ENCODE results near the gene GRM4. TPM values are rescaled to one million over a fixed set of nuclear protein-coding genes. Genes with fewer than 3 reads are reported as not detected.

Gene GRM4
- total and polyA plus RNA-seq, 9 donors, result 1.1 to 4.8 (median 1.9) TPM

DNA sequence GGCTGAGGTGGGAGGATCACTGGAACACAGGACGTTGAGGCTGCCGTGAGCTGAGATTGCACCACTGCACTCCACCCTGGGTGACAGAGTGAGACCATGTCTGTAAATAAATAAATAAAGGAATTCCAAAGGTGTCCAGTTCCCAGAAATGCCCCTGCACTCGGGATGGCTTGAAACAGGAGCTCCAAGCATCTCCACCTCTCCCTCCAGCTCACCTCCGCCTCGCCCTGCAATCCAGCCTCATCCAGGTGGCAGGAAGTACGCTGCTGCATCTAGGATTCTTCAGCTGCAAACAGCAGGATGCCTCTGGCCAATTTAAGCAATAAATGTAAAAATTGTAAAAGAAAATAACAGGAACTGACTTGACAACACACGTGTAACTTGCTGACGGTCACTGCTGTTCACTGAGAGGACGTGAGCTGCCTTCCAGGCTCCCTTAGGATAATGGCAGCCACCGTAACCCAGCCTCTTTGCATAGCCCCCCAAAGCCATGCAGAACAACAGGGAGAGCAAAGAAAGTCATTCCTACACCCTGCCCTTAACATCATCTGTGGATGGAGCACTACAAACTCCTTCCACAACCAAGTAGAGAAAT lies 11.4 kb upstream of the GRM4 start:
- H3K4me1 ChIP-seq (ENCODE audit: control insufficient read depth, insufficient read depth, low read length), result peaks cover 8% of the 10 kb centered on the region
- no peaks in the 10 kb centered on the region for H3K36me3 ChIP-seq (ENCODE audit: control insufficient read depth, insufficient read depth, low read length)
- DNase-seq, result no peak
- H3K27me3 ChIP-seq (ENCODE audit: control insufficient read depth, insufficient read depth, low read length), result peaks cover 43% of the 10 kb centered on the region
- 55% methylated on average over 7 of the region's 10 CpGs for WGBS (ENCODE audit: insufficient coverage)
- no peak overlapping the region for H3K27ac ChIP-seq (ENCODE audit: low read length)
- H3K4me3 ChIP-seq (ENCODE audit: low read length), result no peak overlapping the region
- H3K9me3 ChIP-seq (replicated peaks; ENCODE audit: control insufficient read depth, low read depth, low read length), result peaks cover 8% of the 10 kb centered on the region

DNA sequence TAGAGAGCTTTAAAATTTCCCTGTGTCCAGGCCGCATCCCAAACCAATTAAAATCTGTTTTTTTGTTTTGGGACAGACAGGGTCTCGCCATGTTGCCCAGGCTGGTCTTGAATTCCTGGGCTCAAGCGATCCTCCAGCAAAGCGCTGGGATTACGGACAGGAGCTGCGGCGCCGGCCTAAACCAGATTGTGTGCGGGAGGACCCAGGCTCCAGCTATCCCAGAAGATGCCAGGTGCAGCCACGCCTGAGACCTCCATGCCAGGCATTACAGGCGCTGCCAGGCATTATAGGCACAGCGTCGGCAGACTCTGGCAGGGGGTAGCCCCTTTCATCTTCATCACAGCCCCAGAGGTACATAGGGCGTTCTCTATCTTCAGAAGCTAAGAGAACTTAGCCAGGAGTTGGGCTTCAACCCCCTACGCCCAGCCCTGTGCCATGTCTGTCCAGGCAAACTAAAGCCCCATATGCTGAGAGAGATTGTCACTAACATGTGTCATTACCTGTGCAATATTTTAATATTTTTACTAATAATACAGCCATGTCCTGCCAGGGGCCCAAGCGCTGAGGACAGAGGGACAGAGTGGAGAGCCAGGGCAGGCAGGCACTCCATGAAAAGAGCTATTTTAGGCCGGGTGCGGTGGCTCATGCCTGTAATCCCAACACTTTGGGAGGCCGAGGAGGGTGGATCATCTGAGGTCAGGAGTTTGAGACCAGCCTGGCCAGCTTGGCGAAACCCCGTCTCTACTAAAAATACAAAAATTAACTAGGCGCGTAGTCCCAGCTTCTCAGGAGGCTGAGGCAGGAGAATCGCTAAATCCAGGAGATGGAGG lies 9.8 kb upstream of the GRM4 start:
- Histone ChIP-seq H3K4me3 (ENCODE audit: low read length) (no peak overlapping the region), H3K36me3 (ENCODE audit: control insufficient read depth, insufficient read depth, low read length) (no peaks in the 10 kb centered on the region), H3K4me1 (ENCODE audit: control insufficient read depth, insufficient read depth, low read length) (peaks cover 8% of the 10 kb centered on the region), H3K9me3 (replicated peaks; ENCODE audit: control insufficient read depth, low read depth, low read length) (peaks cover 8% of the 10 kb centered on the region), H3K27me3 (ENCODE audit: control insufficient read depth, insufficient read depth, low read length) (peaks cover 58% of the 10 kb centered on the region), H3K27ac (ENCODE audit: low read length) (no peak overlapping the region)
- WGBS (ENCODE audit: insufficient coverage), result 80% methylated on average over 16 of the region's 24 CpGs
- DNase-seq, result no peak

DNA sequence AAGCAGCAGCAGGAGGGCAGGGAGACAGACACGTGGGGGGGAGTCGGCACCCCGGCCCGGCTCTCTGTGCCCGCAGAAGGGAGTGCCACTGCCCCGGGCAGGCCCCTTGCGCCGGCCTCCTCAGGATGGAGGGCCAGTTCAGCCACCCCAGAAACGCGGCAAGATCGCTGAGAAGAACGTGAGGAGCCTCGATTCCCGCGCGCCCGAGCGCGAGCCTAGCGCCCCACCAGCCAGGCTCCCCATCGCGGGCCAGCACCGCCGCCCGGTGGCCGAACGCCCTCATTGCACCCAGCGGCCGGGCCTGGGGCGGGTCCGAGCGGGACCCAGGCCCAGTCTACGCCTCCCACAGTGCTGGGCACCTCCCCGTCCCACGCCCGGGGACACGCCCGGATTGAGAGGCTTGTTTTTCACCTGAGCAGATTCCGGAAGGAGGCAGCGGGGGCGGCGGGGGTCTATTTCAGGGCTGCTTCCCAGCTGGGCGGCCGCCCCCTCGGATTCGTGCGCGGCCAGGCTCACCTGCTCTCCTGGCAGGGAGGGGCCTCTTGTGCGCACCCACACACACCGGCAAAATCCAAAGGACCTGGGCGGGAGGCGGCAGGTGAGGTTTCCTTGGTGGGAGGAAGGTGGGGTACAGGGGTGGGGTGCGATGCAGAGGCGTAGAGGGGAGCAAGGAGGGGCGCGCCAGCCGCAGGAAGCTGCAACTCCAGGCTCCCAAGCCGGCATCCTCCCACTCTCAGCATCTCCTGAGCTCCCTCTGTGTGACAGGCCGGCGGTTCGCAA lies 9.0 kb upstream of the GRM4 start:
- Histone ChIP-seq H3K27me3 (ENCODE audit: control insufficient read depth, insufficient read depth, low read length) (peaks cover 66% of the 10 kb centered on the region), H3K4me1 (ENCODE audit: control insufficient read depth, insufficient read depth, low read length) (peaks cover 10% of the 10 kb centered on the region), H3K36me3 (ENCODE audit: control insufficient read depth, insufficient read depth, low read length) (no peaks in the 10 kb centered on the region), H3K4me3 (ENCODE audit: low read length) (no peak overlapping the region), H3K27ac (ENCODE audit: low read length) (no peak overlapping the region), H3K9me3 (replicated peaks; ENCODE audit: control insufficient read depth, low read depth, low read length) (peaks cover 4% of the 10 kb centered on the region)
- WGBS (ENCODE audit: insufficient coverage), result 3% methylated on average over 53 of the region's 61 CpGs
- peak; percentile 55 for DNase-seq

DNA sequence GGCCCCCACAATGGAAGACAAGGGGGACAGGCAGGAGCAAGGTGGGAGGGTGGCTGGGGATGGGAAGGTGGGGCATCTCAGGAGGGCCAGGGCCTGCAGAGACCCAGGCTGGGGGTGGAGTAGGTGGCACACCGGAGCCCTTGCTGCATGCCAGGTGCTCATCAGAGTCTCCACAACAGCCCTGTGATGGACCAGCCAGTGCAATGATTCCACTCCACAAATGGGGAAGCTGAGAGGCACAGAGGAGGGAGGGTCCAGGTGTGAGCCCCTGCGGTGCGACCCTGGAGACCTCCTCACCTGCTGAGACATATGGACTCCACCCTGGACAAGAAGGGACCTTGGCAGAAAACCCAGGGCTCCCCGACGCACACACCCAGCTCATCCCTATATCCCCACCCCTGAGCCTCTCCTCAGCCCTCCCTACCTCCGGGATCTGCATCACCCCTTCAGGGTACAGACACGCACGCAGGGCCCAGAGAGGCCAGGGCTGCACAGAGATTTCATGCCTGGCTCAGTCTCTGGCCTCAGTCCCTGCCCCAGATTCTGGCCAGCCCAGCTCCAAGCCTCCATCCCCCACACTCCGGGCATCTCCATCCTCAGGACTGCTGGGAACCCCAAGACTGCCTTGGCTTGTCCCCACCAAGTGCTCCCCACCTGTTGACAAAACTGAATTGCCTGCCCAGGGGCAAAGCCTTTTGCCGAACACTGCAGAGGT lies 7.1 kb upstream of the GRM4 start:
- Histone ChIP-seq H3K4me3 (ENCODE audit: low read length) (no peak overlapping the region), H3K27me3 (ENCODE audit: control insufficient read depth, insufficient read depth, low read length) (peaks cover 81% of the 10 kb centered on the region), H3K4me1 (ENCODE audit: control insufficient read depth, insufficient read depth, low read length) (peaks cover 28% of the 10 kb centered on the region), H3K36me3 (ENCODE audit: control insufficient read depth, insufficient read depth, low read length) (no peaks in the 10 kb centered on the region), H3K9me3 (replicated peaks; ENCODE audit: control insufficient read depth, low read depth, low read length) (no peaks in the 10 kb centered on the region), H3K27ac (ENCODE audit: low read length) (no peak overlapping the region)
- no peak for DNase-seq
- 88% methylated on average over 8 of the region's 10 CpGs for WGBS (ENCODE audit: insufficient coverage)

- no peaks in the 10 kb centered on the region for H3K9me3 ChIP-seq (replicated peaks; ENCODE audit: control insufficient read depth, low read depth, low read length)
- H3K27me3 ChIP-seq (ENCODE audit: control insufficient read depth, insufficient read depth, low read length), result peaks cover 82% of the 10 kb centered on the region
- no peak overlapping the region for H3K4me3 ChIP-seq (ENCODE audit: low read length)
- no peak for DNase-seq
- 25% methylated on average over 5 of the region's 9 CpGs for WGBS (ENCODE audit: insufficient coverage)
- peaks cover 33% of the 10 kb centered on the region for H3K4me1 ChIP-seq (ENCODE audit: control insufficient read depth, insufficient read depth, low read length)
- H3K27ac ChIP-seq (ENCODE audit: low read length), result no peak overlapping the region
- H3K36me3 ChIP-seq (ENCODE audit: control insufficient read depth, insufficient read depth, low read length), result no peaks in the 10 kb centered on the region
Observed at GRCh38 chr6:34152042-34152524, 6.2 kb upstream of the GRM4 start.

DNA sequence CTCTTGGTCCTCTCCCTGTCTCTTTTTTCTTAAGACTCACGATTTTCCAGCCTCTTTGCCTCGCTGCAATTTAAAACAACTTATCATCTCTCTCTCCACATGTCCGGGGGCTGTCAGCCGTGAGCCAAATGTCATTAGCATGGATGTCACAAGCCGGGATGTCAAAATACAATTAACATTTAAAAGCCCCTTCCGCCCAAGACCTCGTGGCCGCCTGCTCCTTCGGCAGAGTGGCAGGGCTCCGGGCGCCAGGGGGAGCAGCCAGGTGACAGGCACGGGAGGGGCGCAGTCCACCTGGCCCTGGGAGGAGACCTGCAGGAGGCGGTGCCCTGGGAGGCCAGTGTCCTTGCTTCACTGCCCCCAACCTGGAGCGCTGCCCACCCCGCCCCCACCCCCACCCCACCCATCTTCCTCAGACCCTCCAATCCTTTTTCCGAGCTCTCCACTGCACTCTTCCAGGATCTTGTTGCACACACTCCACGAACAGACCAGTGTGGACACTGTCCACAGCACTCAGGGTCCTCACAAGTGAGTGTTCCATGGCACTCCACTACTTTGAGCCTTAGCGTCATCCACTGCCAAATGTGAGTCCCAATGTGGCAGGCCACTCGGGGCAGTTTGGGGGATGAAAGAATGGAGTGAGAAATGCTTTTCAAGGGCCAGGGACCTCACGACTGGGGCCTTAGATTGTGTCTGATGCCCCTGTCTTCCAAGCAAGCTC lies 5.6 kb upstream of the GRM4 start:
- peaks cover 39% of the 10 kb centered on the region for H3K4me1 ChIP-seq (ENCODE audit: control insufficient read depth, insufficient read depth, low read length)
- DNase-seq, result no peak
- no peak overlapping the region for H3K27ac ChIP-seq (ENCODE audit: low read length)
- peaks cover 85% of the 10 kb centered on the region for H3K27me3 ChIP-seq (ENCODE audit: control insufficient read depth, insufficient read depth, low read length)
- H3K36me3 ChIP-seq (ENCODE audit: control insufficient read depth, insufficient read depth, low read length), result no peaks in the 10 kb centered on the region
- 15% methylated on average over 16 of the region's 21 CpGs for WGBS (ENCODE audit: insufficient coverage)
- no peak overlapping the region for H3K4me3 ChIP-seq (ENCODE audit: low read length)
- no peaks in the 10 kb centered on the region for H3K9me3 ChIP-seq (replicated peaks; ENCODE audit: control insufficient read depth, low read depth, low read length)

- 77% methylated on average over 5 of the region's 8 CpGs for WGBS (ENCODE audit: insufficient coverage)
- Histone ChIP-seq H3K9me3 (replicated peaks; ENCODE audit: control insufficient read depth, low read depth, low read length) (no peaks in the 10 kb centered on the region), H3K27ac (ENCODE audit: low read length) (no peak overlapping the region), H3K4me1 (ENCODE audit: control insufficient read depth, insufficient read depth, low read length) (peaks cover 46% of the 10 kb centered on the region), H3K4me3 (ENCODE audit: low read length) (no peak overlapping the region), H3K36me3 (ENCODE audit: control insufficient read depth, insufficient read depth, low read length) (no peaks in the 10 kb centered on the region), H3K27me3 (ENCODE audit: control insufficient read depth, insufficient read depth, low read length) (peaks cover 86% of the 10 kb centered on the region)
- DNase-seq, result no peak
Observed at GRCh38 chr6:34150766-34151165, 4.9 kb upstream of the GRM4 start.

GRCh38 chr6:34149831-34150400 lies 4.0 kb upstream of the GRM4 start:
- WGBS (ENCODE audit: insufficient coverage), result 69% methylated on average over 2 of the region's 4 CpGs
- no peaks in the 10 kb centered on the region for H3K9me3 ChIP-seq (replicated peaks; ENCODE audit: control insufficient read depth, low read depth, low read length)
- peaks cover 84% of the 10 kb centered on the region for H3K27me3 ChIP-seq (ENCODE audit: control insufficient read depth, insufficient read depth, low read length)
- peaks cover 48% of the 10 kb centered on the region for H3K4me1 ChIP-seq (ENCODE audit: control insufficient read depth, insufficient read depth, low read length)
- no peak for DNase-seq
- H3K4me3 ChIP-seq (ENCODE audit: low read length), result no peak overlapping the region
- no peak overlapping the region for H3K27ac ChIP-seq (ENCODE audit: low read length)
- no peaks in the 10 kb centered on the region for H3K36me3 ChIP-seq (ENCODE audit: control insufficient read depth, insufficient read depth, low read length)

GRCh38 chr6:34149452-34149810 lies 3.5 kb upstream of the GRM4 start:
- DNase-seq, result no peak
- 30% methylated on average over 2 of the region's 5 CpGs for WGBS (ENCODE audit: insufficient coverage)
- H3K27ac ChIP-seq (ENCODE audit: low read length), result no peak overlapping the region
- peaks cover 84% of the 10 kb centered on the region for H3K27me3 ChIP-seq (ENCODE audit: control insufficient read depth, insufficient read depth, low read length)
- H3K4me1 ChIP-seq (ENCODE audit: control insufficient read depth, insufficient read depth, low read length), result peaks cover 48% of the 10 kb centered on the region
- H3K9me3 ChIP-seq (replicated peaks; ENCODE audit: control insufficient read depth, low read depth, low read length), result no peaks in the 10 kb centered on the region
- H3K36me3 ChIP-seq (ENCODE audit: control insufficient read depth, insufficient read depth, low read length), result no peaks in the 10 kb centered on the region
- no peak overlapping the region for H3K4me3 ChIP-seq (ENCODE audit: low read length)
